C4-2B (cell line): Measurements from ENCODE around the gene TLR5.

Experiments
- ZFX ChIP-seq: fragments of 450-650 bp; IDR thresholded peaks from 2 replicates; pipeline ENCODE4 v1.6.1; 2017
- TF ChIP-seq, protein P1 (sequence below): fragments of 450-650 bp; conservative IDR thresholded peaks from 2 replicates; pipeline ENCODE4 v1.5.1; 2017; ENCODE audit warnings: mild to moderate bottlenecking

DNA sequence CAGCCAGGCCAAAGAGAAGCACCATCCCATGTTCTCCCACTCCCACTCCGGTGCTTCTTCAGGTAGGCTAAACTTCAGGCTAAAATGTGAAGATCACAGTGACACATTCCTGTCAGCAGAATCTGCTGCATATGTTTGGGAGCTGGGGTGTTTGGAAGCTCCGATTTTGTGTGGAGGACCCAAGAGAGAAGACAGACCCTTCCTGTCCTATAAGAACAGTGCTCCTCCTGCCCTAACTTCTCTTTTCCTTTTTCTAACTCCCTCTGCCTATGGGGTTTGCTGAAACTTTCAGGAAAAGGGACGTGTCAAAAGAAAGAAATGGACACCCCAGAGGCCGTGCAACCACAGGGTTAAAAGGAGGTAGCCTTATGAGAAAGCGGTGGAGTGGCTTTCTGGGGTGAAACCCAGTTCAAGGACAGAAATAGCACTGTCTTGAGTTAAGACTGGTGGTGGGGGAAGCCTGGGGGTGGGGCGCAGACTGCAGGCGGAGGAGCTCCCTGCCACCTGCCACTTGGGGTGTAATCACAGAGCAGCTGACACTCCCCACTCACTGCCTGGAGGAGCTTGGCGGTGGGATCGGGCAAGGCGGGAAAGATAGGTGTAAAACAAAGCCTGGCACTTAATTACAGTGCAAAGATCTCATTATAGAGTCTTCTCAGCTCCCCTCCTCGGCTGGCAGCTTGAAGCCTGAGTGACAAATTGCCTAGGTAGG is 645 bp upstream of the TLR5 start:
- TF ChIP-seq, protein P1, sequence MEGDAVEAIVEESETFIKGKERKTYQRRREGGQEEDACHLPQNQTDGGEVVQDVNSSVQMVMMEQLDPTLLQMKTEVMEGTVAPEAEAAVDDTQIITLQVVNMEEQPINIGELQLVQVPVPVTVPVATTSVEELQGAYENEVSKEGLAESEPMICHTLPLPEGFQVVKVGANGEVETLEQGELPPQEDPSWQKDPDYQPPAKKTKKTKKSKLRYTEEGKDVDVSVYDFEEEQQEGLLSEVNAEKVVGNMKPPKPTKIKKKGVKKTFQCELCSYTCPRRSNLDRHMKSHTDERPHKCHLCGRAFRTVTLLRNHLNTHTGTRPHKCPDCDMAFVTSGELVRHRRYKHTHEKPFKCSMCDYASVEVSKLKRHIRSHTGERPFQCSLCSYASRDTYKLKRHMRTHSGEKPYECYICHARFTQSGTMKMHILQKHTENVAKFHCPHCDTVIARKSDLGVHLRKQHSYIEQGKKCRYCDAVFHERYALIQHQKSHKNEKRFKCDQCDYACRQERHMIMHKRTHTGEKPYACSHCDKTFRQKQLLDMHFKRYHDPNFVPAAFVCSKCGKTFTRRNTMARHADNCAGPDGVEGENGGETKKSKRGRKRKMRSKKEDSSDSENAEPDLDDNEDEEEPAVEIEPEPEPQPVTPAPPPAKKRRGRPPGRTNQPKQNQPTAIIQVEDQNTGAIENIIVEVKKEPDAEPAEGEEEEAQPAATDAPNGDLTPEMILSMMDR = no peak
- no peak; the same call in 1 of the 2 replicates for TF ChIP-seq ZFX
